NB4 (cell line): Measurements from ENCODE around the gene KCNC1.

Source experiments
- DNase-seq: peaks from one replicate; pipeline ENCODE4 v3.0.0; 2010; ENCODE audit warnings: low read depth
- H3K4me3 ChIP-seq: one replicate; pipeline ENCODE4 v1.5.1; 2011; ENCODE audit warnings: mild to moderate bottlenecking, low read depth, low read length, moderate library complexity
- MYC ChIP-seq: IDR thresholded peaks from 2 replicates; pipeline ENCODE4 v1.6.1; 2011; ENCODE audit warnings: low read depth, low read length
- POLR2A ChIP-seq: IDR thresholded peaks from 2 replicates; pipeline ENCODE4 v1.6.1; 2011; ENCODE audit warnings: mild to moderate bottlenecking; ENCODE audit not compliant: insufficient read length; ENCODE audit errors: extremely low read depth
- TF ChIP-seq, protein P1 (sequence below): IDR thresholded peaks from one replicate; pipeline ENCODE4 v1.5.1; 2012; ENCODE audit warnings: low read depth, low read length
- TF ChIP-seq, protein P2 (sequence below): IDR thresholded peaks from 2 replicates; pipeline ENCODE4 v1.6.1; 2011; ENCODE audit warnings: low read depth, low read length

Gene KCNC1

DNA sequence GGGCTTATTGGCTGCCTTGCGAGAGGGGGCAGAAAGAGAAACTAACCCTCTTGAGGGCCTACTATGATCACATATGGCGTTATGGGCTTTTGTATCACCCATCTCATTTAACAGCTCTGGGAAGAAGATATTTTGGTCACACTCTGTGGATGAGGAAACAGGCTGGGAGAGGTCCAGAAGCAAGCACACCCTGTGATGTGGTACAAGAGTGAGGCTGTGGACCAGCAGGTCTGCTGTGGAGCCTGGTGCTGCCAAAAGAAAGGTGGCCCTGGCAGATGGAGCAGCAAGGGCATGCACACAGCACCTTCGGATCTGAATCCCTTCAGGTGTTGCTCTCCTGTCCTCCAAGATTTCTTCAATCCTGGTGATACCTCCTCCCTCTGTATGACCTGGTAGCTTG lies 64.1 kb downstream of the KCNC1 start:
- TF ChIP-seq, protein P1, sequence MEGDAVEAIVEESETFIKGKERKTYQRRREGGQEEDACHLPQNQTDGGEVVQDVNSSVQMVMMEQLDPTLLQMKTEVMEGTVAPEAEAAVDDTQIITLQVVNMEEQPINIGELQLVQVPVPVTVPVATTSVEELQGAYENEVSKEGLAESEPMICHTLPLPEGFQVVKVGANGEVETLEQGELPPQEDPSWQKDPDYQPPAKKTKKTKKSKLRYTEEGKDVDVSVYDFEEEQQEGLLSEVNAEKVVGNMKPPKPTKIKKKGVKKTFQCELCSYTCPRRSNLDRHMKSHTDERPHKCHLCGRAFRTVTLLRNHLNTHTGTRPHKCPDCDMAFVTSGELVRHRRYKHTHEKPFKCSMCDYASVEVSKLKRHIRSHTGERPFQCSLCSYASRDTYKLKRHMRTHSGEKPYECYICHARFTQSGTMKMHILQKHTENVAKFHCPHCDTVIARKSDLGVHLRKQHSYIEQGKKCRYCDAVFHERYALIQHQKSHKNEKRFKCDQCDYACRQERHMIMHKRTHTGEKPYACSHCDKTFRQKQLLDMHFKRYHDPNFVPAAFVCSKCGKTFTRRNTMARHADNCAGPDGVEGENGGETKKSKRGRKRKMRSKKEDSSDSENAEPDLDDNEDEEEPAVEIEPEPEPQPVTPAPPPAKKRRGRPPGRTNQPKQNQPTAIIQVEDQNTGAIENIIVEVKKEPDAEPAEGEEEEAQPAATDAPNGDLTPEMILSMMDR = no peak
- no peak for TF ChIP-seq MYC
- no peak for TF ChIP-seq POLR2A
- TF ChIP-seq, protein P2, sequence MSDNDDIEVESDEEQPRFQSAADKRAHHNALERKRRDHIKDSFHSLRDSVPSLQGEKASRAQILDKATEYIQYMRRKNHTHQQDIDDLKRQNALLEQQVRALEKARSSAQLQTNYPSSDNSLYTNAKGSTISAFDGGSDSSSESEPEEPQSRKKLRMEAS = no peak
- DNase-seq = no peak
- H3K4me3 ChIP-seq = no peak overlapping the region

DNA sequence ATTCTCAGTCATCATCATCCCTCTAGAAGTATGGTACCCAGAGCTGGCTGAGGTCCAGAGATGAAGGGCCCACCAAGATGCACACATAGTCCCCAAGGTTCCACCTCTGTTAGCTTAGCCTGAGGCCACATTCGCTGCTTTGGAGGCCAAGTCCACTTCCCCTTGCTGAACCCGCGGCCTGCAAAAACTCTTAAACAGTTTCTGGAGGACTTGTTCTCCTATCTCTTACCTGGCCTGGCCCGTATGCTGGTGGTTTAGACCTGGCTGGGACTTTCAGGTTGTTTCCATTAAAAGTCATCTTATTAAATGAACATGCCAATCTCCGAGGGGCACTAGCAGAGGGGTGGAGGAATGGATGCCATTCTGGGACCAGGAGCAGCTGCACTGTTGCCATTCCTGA lies 64.6 kb downstream of the KCNC1 start:
- no peak overlapping the region for H3K4me3 ChIP-seq
- DNase-seq = no peak
- TF ChIP-seq, protein P1 = no peak
- TF ChIP-seq MYC = no peak
- no peak for TF ChIP-seq POLR2A
- TF ChIP-seq, protein P2 = no peak

DNA sequence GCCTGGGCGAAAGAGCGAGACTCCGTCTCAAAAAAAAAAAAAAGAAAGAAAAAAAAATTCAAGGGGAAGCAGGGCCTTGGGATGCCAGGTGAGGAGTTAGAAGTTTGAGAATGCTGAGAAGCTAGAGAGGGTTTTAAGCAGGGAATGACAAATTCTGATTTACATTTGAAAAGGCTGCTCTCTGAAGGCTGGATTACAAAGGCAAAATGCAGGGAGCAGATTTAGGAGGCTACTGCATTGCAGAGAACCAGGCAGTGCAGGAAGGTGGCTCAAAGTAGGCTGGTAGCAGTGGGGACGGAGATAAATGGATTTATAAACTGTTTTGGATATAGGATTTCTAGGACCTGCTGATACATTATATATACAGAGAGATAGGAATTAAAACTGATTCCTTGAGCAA lies 66.6 kb downstream of the KCNC1 start:
- TF ChIP-seq POLR2A = no peak
- TF ChIP-seq, protein P1 = no peak
- TF ChIP-seq MYC = no peak
- TF ChIP-seq, protein P2 = no peak
- H3K4me3 ChIP-seq = no peak overlapping the region
- no peak for DNase-seq

DNA sequence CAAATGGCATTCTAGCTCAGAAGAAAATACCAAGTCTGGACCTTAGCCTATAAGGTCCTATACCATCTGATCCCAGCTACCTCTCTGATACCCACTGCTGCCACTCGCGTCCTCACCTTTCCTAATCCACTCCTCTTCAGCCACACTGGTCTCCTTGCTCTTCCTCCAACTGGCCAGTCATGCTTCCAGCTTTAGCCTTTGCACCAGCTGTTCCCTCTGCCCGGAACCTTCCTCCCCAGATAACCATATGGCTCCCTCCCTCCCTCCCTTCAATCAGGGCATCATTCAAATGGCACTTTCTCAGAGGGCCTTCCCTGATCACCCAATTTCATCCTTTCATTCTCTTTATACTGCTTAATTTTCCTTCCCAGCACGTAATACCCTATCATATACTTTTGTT lies 67.9 kb downstream of the KCNC1 start:
- no peak overlapping the region for H3K4me3 ChIP-seq
- TF ChIP-seq POLR2A (no peak), MYC (no peak)
- TF ChIP-seq, protein P2 = no peak
- TF ChIP-seq, protein P1 = no peak
- no peak for DNase-seq

DNA sequence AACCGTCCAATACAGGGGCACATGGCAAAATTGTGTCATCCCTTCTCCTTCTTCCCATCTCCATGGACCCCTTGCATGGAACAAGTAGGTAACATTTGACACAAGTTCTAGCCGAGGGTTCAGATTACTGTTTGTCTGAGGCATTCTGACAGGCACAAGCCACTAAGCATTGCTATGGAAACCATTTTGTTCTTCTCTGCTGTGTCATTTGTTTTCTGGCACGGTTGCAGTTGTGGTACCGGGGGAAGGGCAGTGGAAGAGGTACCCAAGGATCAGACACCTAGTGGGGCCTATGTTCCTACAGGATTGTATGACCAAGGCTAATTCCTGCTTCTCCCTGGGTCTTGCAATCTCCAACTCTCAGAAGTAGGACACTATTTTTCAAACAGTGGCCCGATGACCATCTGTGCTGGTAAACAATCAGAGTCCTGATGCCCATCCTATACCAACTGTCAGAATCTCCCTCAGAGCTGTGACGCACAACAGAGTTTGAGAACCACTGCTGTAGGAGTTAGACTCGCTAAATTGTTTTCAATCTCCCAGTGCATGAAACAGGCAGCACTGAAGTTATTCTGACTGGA lies 69.3 kb downstream of the KCNC1 start:
- DNase-seq = no peak
- TF ChIP-seq, protein P1 = no peak
- TF ChIP-seq, protein P2 = no peak
- TF ChIP-seq MYC (no peak), POLR2A (no peak)
- H3K4me3 ChIP-seq = no peak overlapping the region

DNA sequence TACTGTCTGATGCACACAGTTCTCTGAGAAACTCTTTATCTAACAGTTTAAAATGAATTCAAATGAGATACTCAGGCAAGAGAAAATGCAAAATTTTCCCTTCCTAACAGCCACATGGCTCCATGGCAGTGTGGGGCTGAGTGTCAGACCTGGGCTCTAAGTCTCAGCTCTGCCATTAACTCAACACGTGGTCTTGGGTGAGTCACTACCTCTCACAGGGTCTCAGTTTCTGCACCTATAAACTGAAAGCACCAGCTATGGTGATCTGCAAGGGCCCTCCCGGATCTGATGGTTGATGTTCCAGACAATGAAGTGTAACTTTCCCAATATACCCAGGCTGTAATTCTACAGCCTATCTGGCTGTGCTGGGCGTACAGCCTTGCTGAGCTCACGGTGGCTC lies 70.5 kb downstream of the KCNC1 start:
- no peak for DNase-seq
- H3K4me3 ChIP-seq = no peak overlapping the region
- TF ChIP-seq MYC = no peak
- TF ChIP-seq, protein P2 = no peak
- TF ChIP-seq, protein P1 = no peak
- no peak for TF ChIP-seq POLR2A
